ENCODE measurements around the gene PELI2.

Gene PELI2

GRCh38 chr14:56199095-56199981 is 81.1 kb downstream of the PELI2 start:
- TF ChIP-seq POU6F1 (CRISPR knock-in tag; IDR thresholded peaks at IDR 0.05; ENCODE audit: borderline replicate concordance, low read depth) (no peak), OSR1 (CRISPR knock-in tag; IDR thresholded peaks at IDR 0.05) (no peak), SNAI2 (CRISPR knock-in tag; IDR thresholded peaks at IDR 0.05) (no peak), BACH2 (CRISPR knock-in tag; IDR thresholded peaks at IDR 0.05; ENCODE audit: borderline replicate concordance) (no peak), CREB5 (CRISPR knock-in tag; IDR thresholded peaks at IDR 0.05; ENCODE audit: low read depth) (no peak), GLIS3 (CRISPR knock-in tag; IDR thresholded peaks at IDR 0.05) (no peak), CSDC2 (CRISPR knock-in tag; IDR thresholded peaks at IDR 0.05) (no peak), ZNF70 (CRISPR knock-in tag; IDR thresholded peaks at IDR 0.05) (no peak), ARNTL (CRISPR knock-in tag; IDR thresholded peaks at IDR 0.05; ENCODE audit: borderline replicate concordance, low read depth) (no peak), ZFP30 (CRISPR knock-in tag; IDR thresholded peaks at IDR 0.05) (no peak), CSRNP3 (CRISPR knock-in tag; IDR thresholded peaks at IDR 0.05) (no peak), ZNF565 (CRISPR knock-in tag; conservative IDR thresholded peaks at IDR 0.05; ENCODE audit: low read depth) (no peak), ZNF8 (CRISPR knock-in tag; IDR thresholded peaks at IDR 0.05) (no peak), PATZ1 (CRISPR knock-in tag; IDR thresholded peaks at IDR 0.05; ENCODE audit: borderline replicate concordance) (no peak)

GRCh38 chr14:56199982-56200577 is 81.9 kb downstream of the PELI2 start:
- ATAC-seq, result no peak
- no peak for TF ChIP-seq PPARA (CRISPR knock-in tag; IDR thresholded peaks at IDR 0.05; ENCODE audit: borderline replicate concordance)
- TF ChIP-seq ZNF70 (CRISPR knock-in tag; IDR thresholded peaks at IDR 0.05), result no peak
- TF ChIP-seq RARB (CRISPR knock-in tag; IDR thresholded peaks at IDR 0.05), result no peak
- no peak for TF ChIP-seq ZFP3 (CRISPR knock-in tag; IDR thresholded peaks at IDR 0.05)
- TF ChIP-seq TOX (CRISPR knock-in tag; IDR thresholded peaks at IDR 0.05; ENCODE audit: borderline replicate concordance), result no peak
- TF ChIP-seq ESRRG (CRISPR knock-in tag; IDR thresholded peaks at IDR 0.05), result no peak
- no peak for TF ChIP-seq ISL1 (CRISPR knock-in tag; IDR thresholded peaks at IDR 0.05)
- TF ChIP-seq TCF4 (CRISPR knock-in tag; IDR thresholded peaks at IDR 0.05; ENCODE audit: borderline replicate concordance), result no peak
- no peak for TF ChIP-seq ZFP30 (CRISPR knock-in tag; IDR thresholded peaks at IDR 0.05)
- TF ChIP-seq ZC3H10 (CRISPR knock-in tag; IDR thresholded peaks at IDR 0.05), result no peak
- TF ChIP-seq CSDC2 (CRISPR knock-in tag; IDR thresholded peaks at IDR 0.05), result no peak

More at GRCh38 chr14:56199095-56199981, 81.1 kb downstream of the PELI2 start:
- no peak for ATAC-seq

- no peak for TF ChIP-seq ZFP3 (CRISPR knock-in tag; IDR thresholded peaks at IDR 0.05)
- no peak for ATAC-seq
These were observed 84.0 kb downstream of the PELI2 start for GRCh38 chr14:56202256-56202655.

GRCh38 chr14:56205881-56206280 is 87.7 kb downstream of the PELI2 start:
- TF ChIP-seq GLIS3 (CRISPR knock-in tag; IDR thresholded peaks at IDR 0.05) (no peak), SNAI2 (CRISPR knock-in tag; IDR thresholded peaks at IDR 0.05) (no peak), TSHZ2 (CRISPR knock-in tag; IDR thresholded peaks at IDR 0.05) (no peak), CREB5 (CRISPR knock-in tag; IDR thresholded peaks at IDR 0.05; ENCODE audit: low read depth) (no peak), PATZ1 (CRISPR knock-in tag; IDR thresholded peaks at IDR 0.05; ENCODE audit: borderline replicate concordance) (no peak), ESRRG (CRISPR knock-in tag; IDR thresholded peaks at IDR 0.05) (no peak), TCF4 (CRISPR knock-in tag; IDR thresholded peaks at IDR 0.05; ENCODE audit: borderline replicate concordance) (no peak), ZFP3 (CRISPR knock-in tag; IDR thresholded peaks at IDR 0.05) (no peak)
- ATAC-seq, result no peak

Data from SK-N-SH treated with all-trans-retinoic acid at 6 μM for 48 hours (cell line).